Measurements from ENCODE around the gene RPTOR. TPM values are rescaled to one million over a fixed set of nuclear protein-coding genes. Genes with fewer than 3 reads are reported as not detected.

Gene RPTOR
- total RNA-seq, 6 donors from 2014 or later, result 26.8 to 109 (median 36.8) TPM

GRCh38 chr17:80667462-80668277, 123.0 kb downstream of the RPTOR start:
- DNase-seq (no peak), ATAC-seq (ENCODE audit: low FRiP score in 2 of 2) (no peak)
- Histone ChIP-seq H3K27me3 (no peaks in the 10 kb centered on the region), H3K27ac (no peak overlapping the region), H3K9me3 (no peaks in the 10 kb centered on the region), H3K4me1 (peaks cover 3 to 29% (median 21%) of the 10 kb centered on the region in 4 donors), H3K4me3 (no peak overlapping the region), H3K36me3 (no peaks in the 10 kb centered on the region)
- 80 to 83% methylated on average over 12 of the region's 12 CpGs for WGBS, 2 donors
- TF ChIP-seq POLR2A (IDR thresholded peaks at IDR 0.05), result no peak
- no peak for TF ChIP-seq POLR2AphosphoS5 (IDR thresholded peaks at IDR 0.05)
- no peak for TF ChIP-seq CTCF (IDR thresholded peaks at IDR 0.05)
- no peak for TF ChIP-seq EP300 (IDR thresholded peaks at IDR 0.05)

DNA sequence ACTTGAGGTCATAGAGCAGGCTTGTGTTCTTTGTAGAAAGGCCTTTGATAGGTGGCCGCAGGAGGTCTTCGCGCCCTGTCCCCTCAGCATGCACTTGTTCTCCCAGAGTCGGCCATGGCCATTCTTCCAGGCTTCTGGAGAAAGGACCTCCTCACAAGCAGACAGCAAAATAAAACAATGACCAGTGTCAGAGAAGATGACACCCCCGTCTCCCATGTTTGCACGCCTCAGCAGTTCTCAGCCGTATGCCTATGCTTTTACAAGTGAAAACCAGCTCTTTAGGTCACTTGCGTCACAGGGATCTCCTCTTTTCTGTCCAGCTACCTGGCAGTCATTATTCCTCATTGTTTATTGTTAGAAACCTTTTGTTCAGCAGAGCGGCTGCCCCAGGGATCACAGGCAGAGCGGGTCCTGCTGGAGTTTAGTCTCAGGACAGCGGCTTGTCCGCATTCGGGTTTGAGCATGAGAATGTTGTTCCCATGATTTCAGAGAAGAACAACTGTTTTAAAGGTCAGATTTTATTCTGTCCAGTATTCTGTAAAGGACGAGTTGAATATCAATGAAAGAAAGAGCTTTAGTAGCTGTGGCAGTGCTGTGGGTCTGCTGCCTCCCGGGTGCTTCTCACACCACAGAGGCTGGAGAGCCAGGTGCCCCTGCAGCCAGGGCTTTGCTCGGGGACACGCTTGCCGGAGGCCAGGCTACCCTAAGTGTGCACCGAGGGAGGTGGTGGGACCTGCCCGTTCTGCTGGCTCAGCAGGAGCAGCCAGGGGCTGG, 123.9 kb downstream of the RPTOR start:
- WGBS, 2 donors, result 93 to 96% methylated on average over 18 to 20 of the region's 20 CpGs
- TF ChIP-seq POLR2AphosphoS5 (IDR thresholded peaks at IDR 0.05), result no peak
- no peak for TF ChIP-seq POLR2A (IDR thresholded peaks at IDR 0.05)
- no peak for TF ChIP-seq EP300 (IDR thresholded peaks at IDR 0.05)
- no peak for TF ChIP-seq CTCF (IDR thresholded peaks at IDR 0.05)
- ATAC-seq (ENCODE audit: low FRiP score in 2 of 2), result no peak

DNA sequence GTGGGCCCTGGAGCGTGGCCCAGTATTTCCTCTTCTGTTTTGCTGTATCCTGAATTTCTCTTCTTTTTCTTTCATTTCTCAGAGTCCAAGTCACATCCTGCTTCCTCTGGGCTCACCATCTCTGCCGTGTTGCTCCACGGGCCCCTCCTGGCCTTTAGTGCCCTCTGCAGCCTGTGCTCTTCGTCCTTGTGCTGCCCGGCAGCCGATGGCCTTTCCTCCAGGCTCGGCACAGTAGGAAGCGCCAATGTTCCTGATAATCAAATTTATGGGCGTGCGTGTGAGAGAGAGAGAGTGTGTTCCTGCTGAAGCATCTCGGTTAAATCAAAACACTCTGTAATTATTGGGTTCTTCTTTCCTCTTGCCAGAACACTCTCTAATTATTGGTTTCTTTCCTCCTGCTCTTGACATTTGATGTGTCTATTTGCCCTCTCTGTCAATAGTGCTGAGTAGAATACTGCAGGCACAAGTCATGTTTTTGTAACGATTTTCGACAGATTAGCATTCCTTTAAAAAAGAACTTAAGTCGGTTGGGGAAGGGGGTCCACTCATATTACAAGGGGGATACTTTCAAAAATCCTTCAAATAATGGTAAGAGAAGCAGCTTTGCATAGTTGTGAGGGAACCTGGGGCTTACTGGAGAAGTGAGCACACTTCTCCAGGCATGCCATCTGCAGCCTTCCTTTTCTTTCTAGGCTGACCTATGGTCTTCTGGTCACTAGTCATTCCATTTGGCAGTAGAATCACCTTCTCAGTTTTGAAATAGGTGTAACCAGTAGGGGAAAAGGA, 126.6 kb downstream of the RPTOR start:
- Histone ChIP-seq H3K27me3 (no peaks in the 10 kb centered on the region), H3K27ac (peak overlapping the region in 2 of 4 donors; percentile 20 to 43), H3K4me3 (no peak overlapping the region), H3K36me3 (no peaks in the 10 kb centered on the region), H3K4me1 (peaks cover 11 to 37% (median 19%) of the 10 kb centered on the region in 4 donors), H3K9me3 (no peaks in the 10 kb centered on the region)
- 72 to 80% methylated on average over 14 of the region's 14 CpGs for WGBS, 2 donors
- DNase-seq (no peak), ATAC-seq (ENCODE audit: low FRiP score in 2 of 2) (no peak)
- TF ChIP-seq POLR2AphosphoS5 (IDR thresholded peaks at IDR 0.05), result no peak
- no peak for TF ChIP-seq POLR2A (IDR thresholded peaks at IDR 0.05)
- TF ChIP-seq CTCF (IDR thresholded peaks at IDR 0.05), result no peak
- no peak for TF ChIP-seq EP300 (IDR thresholded peaks at IDR 0.05)

More for the DNA sequence above, 123.9 kb downstream of the RPTOR start:
- H3K9me3 ChIP-seq, result no peaks in the 10 kb centered on the region
- peaks cover 10 to 33% (median 26%) of the 10 kb centered on the region in 4 donors for H3K4me1 ChIP-seq
- no peaks in the 10 kb centered on the region for H3K36me3 ChIP-seq
- DNase-seq, result no peak
- H3K27me3 ChIP-seq, result no peaks in the 10 kb centered on the region
- no peak overlapping the region for H3K27ac ChIP-seq
- H3K4me3 ChIP-seq, result no peak overlapping the region

- 72 to 80% methylated on average over 5 of the region's 5 CpGs for WGBS, 2 donors
- Histone ChIP-seq H3K4me3 (no peak overlapping the region), H3K4me1 (peaks cover 11 to 41% (median 19%) of the 10 kb centered on the region in 4 donors), H3K36me3 (no peaks in the 10 kb centered on the region), H3K27ac (peak overlapping the region in 1 of 4 donors; percentile 0), H3K9me3 (no peaks in the 10 kb centered on the region), H3K27me3 (no peaks in the 10 kb centered on the region)
- DNase-seq (no peak), ATAC-seq (ENCODE audit: low FRiP score in 2 of 2) (no peak)
- TF ChIP-seq POLR2AphosphoS5 (IDR thresholded peaks at IDR 0.05) (no peak), CTCF (IDR thresholded peaks at IDR 0.05) (no peak), EP300 (IDR thresholded peaks at IDR 0.05) (no peak), POLR2A (IDR thresholded peaks at IDR 0.05) (no peak)
Observed at GRCh38 chr17:80671825-80672110, 127.1 kb downstream of the RPTOR start.

All from upper lobe of left lung (tissue), 6 donors.